H9 (cell line): Measurements from ENCODE around the gene PRKCA. TPM values are rescaled to one million over a fixed set of nuclear protein-coding genes. Genes with fewer than 3 reads are reported as not detected.

ENCODE experiments used
- DNase-seq: peaks from one replicate; pipeline ENCODE4 v3.0.0-alpha.2; 2017
- H2AFZ ChIP-seq: one replicate; pipeline ENCODE4 v1.6.1; 2013; ENCODE audit warnings: mild to moderate bottlenecking, low read length, control low read depth, moderate library complexity
- H2AK5ac ChIP-seq: 2 replicates; pipeline ENCODE4 v1.6.1; 2013; ENCODE audit warnings: low read length, control low read depth, mixed read lengths; ENCODE audit not compliant: insufficient read length
- H2BK120ac ChIP-seq: one replicate; pipeline ENCODE4 v1.6.1; 2013; ENCODE audit warnings: low read depth, mild to moderate bottlenecking, low read length, control low read depth, inconsistent platforms; ENCODE audit not compliant: poor library complexity, severe bottlenecking
- H2BK12ac ChIP-seq: 2 replicates; pipeline ENCODE4 v1.6.1; 2013; ENCODE audit warnings: low read length, control low read depth, mixed read lengths, low read depth; ENCODE audit not compliant: insufficient read length
- H2BK15ac ChIP-seq: 2 replicates; pipeline ENCODE4 v1.6.1; 2013; ENCODE audit warnings: low read depth, low read length, control low read depth
- H2BK20ac ChIP-seq: one replicate; pipeline ENCODE4 v1.6.1; 2013; ENCODE audit warnings: low read depth, mild to moderate bottlenecking, low read length, control low read depth, inconsistent platforms; ENCODE audit not compliant: poor library complexity, severe bottlenecking
- H2BK5ac ChIP-seq: 2 replicates; pipeline ENCODE4 v1.6.1; 2013; ENCODE audit warnings: low read length, control low read depth, mixed read lengths; ENCODE audit not compliant: insufficient read length
- H3K14ac ChIP-seq: 2 replicates; pipeline ENCODE4 v1.6.1; 2013; ENCODE audit warnings: low read length, control low read depth; ENCODE audit not compliant: insufficient read depth
- H3K18ac ChIP-seq: 2 replicates; pipeline ENCODE4 v1.6.1; 2013; ENCODE audit warnings: low read depth, mild to moderate bottlenecking, mixed read lengths, low read length, control low read depth; ENCODE audit not compliant: insufficient read length
- H3K23ac ChIP-seq: 2 replicates; pipeline ENCODE4 v1.6.1; 2013; ENCODE audit warnings: low read length, control low read depth, mixed read lengths, low read depth; ENCODE audit not compliant: insufficient read length
- H3K23me2 ChIP-seq: 2 replicates; pipeline ENCODE4 v1.6.1; 2013; ENCODE audit warnings: low read depth, mild to moderate bottlenecking, mixed read lengths, low read length, control low read depth; ENCODE audit not compliant: insufficient read length, poor library complexity, severe bottlenecking
- H3K27ac ChIP-seq: 2 replicates; pipeline ENCODE4 v1.5.1; 2013; ENCODE audit warnings: low read length, control low read depth, mixed read lengths, low read depth; ENCODE audit not compliant: insufficient read length
- H3K27me3 ChIP-seq: 2 replicates; pipeline ENCODE4 v1.6.1; 2013; ENCODE audit warnings: low read length, control low read depth, inconsistent platforms; ENCODE audit not compliant: insufficient read depth
- H3K4ac ChIP-seq: 2 replicates; pipeline ENCODE4 v1.6.1; 2013; ENCODE audit warnings: low read depth, mild to moderate bottlenecking, control low read depth, inconsistent platforms, low read length, moderate library complexity
- H3K4me1 ChIP-seq: 2 replicates; pipeline ENCODE4 v1.6.1; 2013; ENCODE audit warnings: low read length, control low read depth, inconsistent platforms; ENCODE audit not compliant: insufficient read depth
- H3K4me2 ChIP-seq: 2 replicates; pipeline ENCODE4 v1.6.1; 2013; ENCODE audit warnings: low read length, control low read depth, mixed read lengths; ENCODE audit not compliant: insufficient read length, insufficient read depth
- H3K56ac ChIP-seq: 2 replicates; pipeline ENCODE4 v1.6.1; 2013; ENCODE audit warnings: low read depth, mild to moderate bottlenecking, mixed read lengths, low read length, control low read depth; ENCODE audit not compliant: insufficient read length
- H3K79me1 ChIP-seq: 2 replicates; pipeline ENCODE4 v1.6.1; 2013; ENCODE audit warnings: low read depth, mild to moderate bottlenecking, moderate library complexity, low read length, control low read depth, inconsistent platforms; ENCODE audit not compliant: insufficient read depth, poor library complexity, severe bottlenecking
- H3K79me2 ChIP-seq: 2 replicates; pipeline ENCODE4 v1.6.1; 2013; ENCODE audit warnings: low read length, control low read depth, inconsistent platforms; ENCODE audit not compliant: insufficient read depth
- H3K9ac ChIP-seq: 2 replicates; pipeline ENCODE4 v1.6.1; 2013; ENCODE audit warnings: low read length, control low read depth, mixed read lengths; ENCODE audit not compliant: insufficient read length; ENCODE audit errors: extremely low read depth
- H3K9me3 ChIP-seq: one replicate; pipeline ENCODE4 v1.6.1; 2013; ENCODE audit warnings: low read depth, low read length, inconsistent platforms; ENCODE audit not compliant: control insufficient read depth
- H3T11ph ChIP-seq: one replicate; pipeline ENCODE4 v1.6.1; 2013; ENCODE audit warnings: mild to moderate bottlenecking, low read length, control low read depth, inconsistent platforms
- H4K20me1 ChIP-seq: one replicate; pipeline ENCODE4 v1.6.1; 2013; ENCODE audit not compliant: control insufficient read depth, insufficient read length, insufficient read depth
- H4K5ac ChIP-seq: 2 replicates; pipeline ENCODE4 v1.6.1; 2013; ENCODE audit warnings: low read depth, mild to moderate bottlenecking, mixed read lengths, low read length, control low read depth; ENCODE audit not compliant: insufficient read length
- H4K8ac ChIP-seq: replicated peaks from 2 replicates; pipeline ENCODE4 v1.6.1; 2013; ENCODE audit warnings: low read length, control low read depth, mixed read lengths, low read depth; ENCODE audit not compliant: insufficient read length
- H4K91ac ChIP-seq: 2 replicates; pipeline ENCODE4 v1.6.1; 2013; ENCODE audit warnings: low read depth, mild to moderate bottlenecking, moderate library complexity, mixed read lengths, low read length, control low read depth; ENCODE audit not compliant: insufficient read length
- H3K27ac Mint-ChIP-seq, 3 experiments: 2 replicates in 2 of 3; 3 replicates in 1 of 3; pipeline ENCODE4 v1.8.0; 2020 to 2021; ENCODE audit warnings: mixed read lengths in 3 of 3, mild to moderate bottlenecking in 1 of 3, moderate library complexity in 1 of 3
- H3K27me3 Mint-ChIP-seq: 2 replicates; pipeline ENCODE4 v1.8.0; 2021; ENCODE audit warnings: low read depth, mild to moderate bottlenecking, moderate library complexity, mixed read lengths
- H3K36me3 Mint-ChIP-seq, 3 experiments: 2 replicates in 2 of 3; 3 replicates in 1 of 3; pipeline ENCODE4 v1.8.0; 2020 to 2021; ENCODE audit warnings: low read depth in 3 of 3, mixed read lengths in 3 of 3; ENCODE audit not compliant: insufficient read depth in 1 of 3
- H3K4me1 Mint-ChIP-seq, 2 experiments: 2 replicates each; pipeline ENCODE4 v1.8.0; 2020; ENCODE audit warnings: mixed read lengths in 2 of 2
- H3K4me3 Mint-ChIP-seq, 2 experiments: 2 replicates in 1 of 2; 3 replicates in 1 of 2; pipeline ENCODE4 v1.8.0; 2020 to 2021; ENCODE audit warnings: mild to moderate bottlenecking in 2 of 2, mixed read lengths in 2 of 2, moderate library complexity in 1 of 2
- H3K9me3 Mint-ChIP-seq, 2 experiments: 2 replicates in 1 of 2; 3 replicates in 1 of 2; pipeline ENCODE4 v1.8.0; 2020; ENCODE audit warnings: mild to moderate bottlenecking in 2 of 2, mixed read lengths in 2 of 2, moderate library complexity in 1 of 2
- WGBS: extraction: QIAGEN DNeasy Blood & Tissue Kit; methylation state at CpG from one replicate; pipeline ENCODE4 v1.1.7; 2013; ENCODE audit warnings: missing lambda C conversion rate, low lambda C conversion rate, mixed read lengths; ENCODE audit not compliant: insufficient read length; ENCODE audit errors: extremely low coverage; 5-methylcytosine and 5-hydroxymethylcytosine counted together
- total RNA-seq: library from RNA; stranded (reverse); gene quantifications from 2 replicates; pipeline ENCODE4 v1.2.1, GENCODE V29; 2021
- TF ChIP-seq, protein P1 (sequence below): fragments of 200-600 bp; sonication (generic); conservative IDR thresholded peaks from 3 replicates; pipeline ENCODE4 v1.8.0; 2021; ENCODE audit warnings: antibody characterized with exemption, mild to moderate bottlenecking

The PRKCA gene
- total RNA-seq, 1 experiment from 2014 or later = 10.5 TPM

DNA sequence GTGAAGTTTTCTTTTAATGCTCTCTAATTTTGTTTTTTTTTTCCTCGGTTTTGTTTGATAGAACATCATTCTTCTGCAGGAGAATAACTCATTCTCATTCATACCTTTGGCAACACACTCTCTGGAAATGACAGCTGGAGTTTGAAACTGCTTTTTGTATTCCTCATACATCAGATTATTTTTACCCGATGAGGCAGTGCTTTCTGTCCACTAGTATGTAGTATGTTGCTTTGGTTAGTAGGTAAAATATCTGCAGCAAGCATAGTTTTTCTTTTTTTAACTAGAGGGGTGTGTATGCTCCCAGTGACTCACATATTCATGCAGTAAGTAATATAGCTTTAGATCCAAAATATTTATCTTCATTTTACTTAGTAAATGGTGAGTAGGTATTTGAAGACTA lies 6.4 kb downstream of the PRKCA start:
- no peak overlapping the region for H3K18ac ChIP-seq
- no peaks in the 10 kb centered on the region for H3K79me1 ChIP-seq
- no peak overlapping the region for H4K91ac ChIP-seq
- DNase-seq = no peak
- no peak overlapping the region for H2BK15ac ChIP-seq
- Mint-ChIP-seq H3K4me1 (peaks cover 43% of the 10 kb centered on the region in 2 experiments), H3K9me3 (no peaks in the 10 kb centered on the region), H3K36me3 (peaks cover 3 to 4% (median 4%) of the 10 kb centered on the region in 3 experiments; a peak in 4 of 7 replicates), H3K27me3 (peaks cover 4% of the 10 kb centered on the region), H3K4me3 (no peak overlapping the region), H3K27ac (no peak overlapping the region)
- no peak overlapping the region for H3K4ac ChIP-seq
- H4K8ac ChIP-seq = no peak overlapping the region
- no peak overlapping the region for H3K23ac ChIP-seq
- no peak overlapping the region for H2BK120ac ChIP-seq
- no peak overlapping the region for H3K56ac ChIP-seq
- H4K5ac ChIP-seq = no peak overlapping the region
- no peak overlapping the region for H3K27ac ChIP-seq
- no CpG with 5 or more reads among the region's 2 CpGs for WGBS
- H4K20me1 ChIP-seq = no peaks in the 10 kb centered on the region
- no peaks in the 10 kb centered on the region for H3K9me3 ChIP-seq
- no peaks in the 10 kb centered on the region for H3K27me3 ChIP-seq
- TF ChIP-seq, protein P1, sequence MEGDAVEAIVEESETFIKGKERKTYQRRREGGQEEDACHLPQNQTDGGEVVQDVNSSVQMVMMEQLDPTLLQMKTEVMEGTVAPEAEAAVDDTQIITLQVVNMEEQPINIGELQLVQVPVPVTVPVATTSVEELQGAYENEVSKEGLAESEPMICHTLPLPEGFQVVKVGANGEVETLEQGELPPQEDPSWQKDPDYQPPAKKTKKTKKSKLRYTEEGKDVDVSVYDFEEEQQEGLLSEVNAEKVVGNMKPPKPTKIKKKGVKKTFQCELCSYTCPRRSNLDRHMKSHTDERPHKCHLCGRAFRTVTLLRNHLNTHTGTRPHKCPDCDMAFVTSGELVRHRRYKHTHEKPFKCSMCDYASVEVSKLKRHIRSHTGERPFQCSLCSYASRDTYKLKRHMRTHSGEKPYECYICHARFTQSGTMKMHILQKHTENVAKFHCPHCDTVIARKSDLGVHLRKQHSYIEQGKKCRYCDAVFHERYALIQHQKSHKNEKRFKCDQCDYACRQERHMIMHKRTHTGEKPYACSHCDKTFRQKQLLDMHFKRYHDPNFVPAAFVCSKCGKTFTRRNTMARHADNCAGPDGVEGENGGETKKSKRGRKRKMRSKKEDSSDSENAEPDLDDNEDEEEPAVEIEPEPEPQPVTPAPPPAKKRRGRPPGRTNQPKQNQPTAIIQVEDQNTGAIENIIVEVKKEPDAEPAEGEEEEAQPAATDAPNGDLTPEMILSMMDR = no peak
- H2AFZ ChIP-seq = no peak overlapping the region
- no peak overlapping the region for H2BK5ac ChIP-seq
- H2AK5ac ChIP-seq = no peak overlapping the region
- H3T11ph ChIP-seq = no peak overlapping the region
- no peak overlapping the region for H3K14ac ChIP-seq
- no peaks in the 10 kb centered on the region for H3K79me2 ChIP-seq
- H2BK20ac ChIP-seq = no peak overlapping the region
- no peak overlapping the region for H3K9ac ChIP-seq
- H3K23me2 ChIP-seq = no peaks in the 10 kb centered on the region
- no peak overlapping the region for H2BK12ac ChIP-seq
- H3K4me1 ChIP-seq = peaks cover 1% of the 10 kb centered on the region; the same call in 1 of the 2 replicates
- no peak overlapping the region for H3K4me2 ChIP-seq
